ENCODE results near the gene ARHGAP10.
"Not testable (repeated sequence)": the region's sequence is repeated elsewhere in the genome, so short reads cannot be mapped to it uniquely, and the experiment has no call there.

DNA sequence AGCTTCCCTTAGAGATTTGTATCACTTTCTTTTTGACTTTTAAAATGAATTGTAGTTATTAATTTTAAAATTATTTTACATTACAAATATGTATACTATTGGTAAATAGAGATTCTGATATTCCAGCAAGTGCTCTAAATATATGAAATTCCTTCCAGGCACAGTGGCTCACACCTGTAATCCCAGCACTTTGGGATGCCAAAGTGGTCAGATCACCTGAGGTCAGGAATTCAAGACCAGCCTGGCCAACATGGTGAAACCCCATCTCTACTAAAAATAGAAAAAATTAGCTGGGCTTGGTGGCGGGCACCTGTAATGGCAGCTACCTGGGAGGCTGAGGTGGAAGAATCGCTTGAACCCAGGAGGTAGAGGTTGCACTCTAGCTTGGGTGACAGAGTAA is 180.2 kb downstream of the ARHGAP10 start:
- not testable (repeated sequence) for TF ChIP-seq CTCF, EP300, POLR2AphosphoS5 (IDR thresholded peaks at IDR 0.05)

Measured in esophagus muscularis mucosa (tissue), 4 donors.